NAMALWA (cell line): Measurements from ENCODE around the gene FAM186B.
"Not testable (repeated sequence)": the region's sequence is repeated elsewhere in the genome, so short reads cannot be mapped to it uniquely, and the experiment has no call there.

Experiments
- DNase-seq: peaks from one replicate; pipeline ENCODE4 v3.0.0-alpha.2; 2015; ENCODE audit warnings: low spot score

The FAM186B gene, protein sequence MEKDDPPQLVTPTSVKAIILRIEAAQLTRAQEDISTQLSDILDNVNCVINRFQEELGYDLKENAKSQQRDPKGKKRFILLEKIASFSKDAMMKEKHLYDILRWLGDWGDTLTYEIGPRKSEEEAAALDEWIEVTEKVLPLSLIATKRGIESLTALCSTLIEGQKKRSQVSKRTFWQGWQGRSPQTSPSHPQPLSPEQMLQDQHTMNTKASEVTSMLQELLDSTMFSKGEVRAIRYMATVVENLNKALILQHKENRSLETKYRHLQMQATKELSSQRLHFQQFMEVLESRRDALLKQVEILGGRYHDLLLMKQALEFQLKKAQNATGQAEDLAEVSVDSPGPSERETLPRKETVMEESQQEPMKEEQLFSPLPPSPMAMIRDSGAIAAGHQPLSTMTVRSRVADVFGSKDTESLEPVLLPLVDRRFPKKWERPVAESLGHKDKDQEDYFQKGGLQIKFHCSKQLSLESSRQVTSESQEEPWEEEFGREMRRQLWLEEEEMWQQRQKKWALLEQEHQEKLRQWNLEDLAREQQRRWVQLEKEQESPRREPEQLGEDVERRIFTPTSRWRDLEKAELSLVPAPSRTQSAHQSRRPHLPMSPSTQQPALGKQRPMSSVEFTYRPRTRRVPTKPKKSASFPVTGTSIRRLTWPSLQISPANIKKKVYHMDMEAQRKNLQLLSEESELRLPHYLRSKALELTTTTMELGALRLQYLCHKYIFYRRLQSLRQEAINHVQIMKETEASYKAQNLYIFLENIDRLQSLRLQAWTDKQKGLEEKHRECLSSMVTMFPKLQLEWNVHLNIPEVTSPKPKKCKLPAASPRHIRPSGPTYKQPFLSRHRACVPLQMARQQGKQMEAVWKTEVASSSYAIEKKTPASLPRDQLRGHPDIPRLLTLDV

DNA sequence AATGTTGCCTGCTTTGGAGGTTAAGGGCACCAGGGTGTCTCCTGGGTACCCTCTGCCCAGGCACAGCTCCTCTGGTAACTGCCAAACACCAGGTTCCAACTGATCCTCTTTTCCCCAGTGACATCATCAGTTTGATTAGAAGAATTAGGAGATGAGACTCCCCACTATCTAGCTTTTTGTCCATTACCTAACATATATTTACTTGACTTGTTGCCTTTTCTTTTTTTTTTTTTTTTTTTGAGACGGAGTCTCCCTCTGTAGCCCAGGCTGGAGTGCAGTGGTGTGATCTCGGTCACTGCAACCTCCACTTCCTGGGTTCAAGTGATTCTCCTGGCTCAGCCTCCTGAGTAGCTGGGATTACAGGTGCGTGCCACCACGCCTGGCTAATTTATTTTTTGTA, at the start of gene FAM186B:
FAM186B (minus strand) TSS at position 101 of the 400 bp plus-strand sequence. CDS start 162 bp downstream, outside the sequence.
- not testable (repeated sequence) for DNase-seq

DNA sequence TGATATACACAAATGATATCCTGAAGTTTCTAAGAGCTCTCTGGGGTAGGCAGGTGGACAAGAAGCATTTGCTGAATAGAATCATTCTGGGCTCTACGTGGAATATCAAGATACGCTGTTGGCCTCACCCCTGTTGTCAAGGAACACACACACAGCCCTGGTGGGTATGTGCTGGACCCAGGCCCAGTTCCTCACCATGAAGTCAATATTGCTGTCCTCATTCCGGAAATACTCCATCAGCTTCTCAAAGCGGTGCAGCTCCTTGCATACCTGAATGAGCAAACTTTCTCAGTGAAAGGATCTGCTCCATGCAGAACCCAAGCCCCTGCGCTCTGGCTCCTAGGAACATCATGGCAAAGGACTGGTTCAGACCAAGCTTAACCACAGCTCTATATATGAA, 49.3 kb upstream of the FAM186B start:
- no peak for DNase-seq

DNA sequence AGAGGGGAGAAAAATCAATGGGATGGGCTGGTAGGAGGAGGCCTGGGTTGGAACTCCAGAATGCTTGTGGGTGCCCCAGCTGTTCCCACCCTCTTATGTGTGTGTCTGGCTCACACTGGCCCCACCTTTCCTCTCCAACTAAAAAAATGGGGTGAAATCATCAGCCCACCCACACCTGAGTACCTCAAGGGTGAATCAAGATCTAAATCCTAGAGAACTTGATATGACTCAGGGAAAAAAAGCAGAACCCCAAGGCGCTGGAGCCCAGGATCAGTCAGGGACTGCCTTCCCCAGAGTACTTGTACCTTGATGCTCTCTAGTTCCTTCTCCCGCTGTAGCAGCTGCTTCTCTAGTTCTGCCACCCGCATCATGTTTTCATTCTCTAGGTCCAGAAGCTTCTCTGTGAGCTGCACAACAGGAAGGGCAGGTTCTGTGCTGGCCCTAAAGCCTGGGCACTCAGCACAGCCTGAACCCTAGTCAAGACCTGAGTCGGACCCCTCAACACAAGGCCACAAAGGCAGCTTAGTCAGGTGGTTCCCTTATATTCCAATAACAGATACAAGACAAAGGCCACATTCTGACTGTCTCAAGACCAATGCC, 47.6 kb upstream of the FAM186B start:
- DNase-seq = no peak

DNA sequence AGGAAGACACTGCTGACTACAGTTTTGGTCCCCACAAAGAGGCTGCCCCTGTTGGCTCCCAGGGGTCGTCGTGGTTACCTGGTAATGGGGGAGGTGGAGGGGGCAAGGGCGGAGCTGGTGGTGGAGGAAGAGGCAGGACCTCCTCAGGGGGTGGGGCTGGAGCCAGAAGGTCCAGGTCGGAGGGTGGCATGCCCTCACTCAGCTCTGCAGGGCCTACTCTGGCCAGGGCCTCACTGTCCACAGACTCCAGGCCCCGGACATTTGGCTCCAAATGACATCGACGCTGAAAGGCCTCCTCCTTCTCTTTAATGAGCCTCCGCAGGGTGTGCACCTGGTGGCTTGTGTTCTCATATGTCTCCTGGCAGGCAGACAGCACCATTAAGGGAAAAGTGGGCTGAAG, 46.4 kb upstream of the FAM186B start:
- DNase-seq = no peak

DNA sequence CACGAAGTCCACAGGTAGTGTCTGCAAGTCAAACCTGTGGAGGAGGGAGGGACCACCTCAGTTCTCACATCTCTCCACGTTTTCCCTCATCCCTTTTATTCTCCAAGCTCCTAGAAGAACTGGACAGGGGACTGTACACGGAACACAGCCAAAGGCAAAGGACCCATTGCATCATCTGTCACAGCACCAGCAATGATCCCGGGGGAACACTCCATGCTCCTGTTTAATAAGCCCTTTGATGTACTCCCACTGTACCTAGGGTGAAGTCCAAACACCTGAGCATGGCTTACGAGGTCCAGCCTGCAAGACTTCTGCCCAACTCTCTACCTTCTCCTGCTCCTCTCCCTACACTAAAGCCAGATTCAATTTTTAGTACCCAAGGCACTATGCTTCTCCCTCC, 44.5 kb upstream of the FAM186B start:
- no peak for DNase-seq

DNA sequence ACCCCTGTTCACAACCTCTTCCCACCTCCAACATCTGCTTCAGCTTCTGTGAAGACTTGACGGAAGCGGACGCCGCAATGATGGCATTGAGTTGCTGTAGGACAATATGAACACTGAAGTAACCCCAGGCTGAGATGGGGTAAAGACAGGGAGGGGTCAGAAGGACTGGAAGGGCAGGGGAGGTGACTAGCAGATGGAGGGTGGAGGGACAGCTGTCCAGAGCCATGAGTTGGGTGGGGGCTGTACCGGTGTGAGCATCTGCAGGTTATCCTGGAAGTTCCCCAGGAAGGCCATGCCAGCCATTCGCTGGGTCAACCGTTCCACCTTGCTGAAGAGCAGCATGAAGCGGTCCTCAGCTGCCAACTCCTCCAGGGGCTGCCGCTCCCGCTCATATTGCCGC, 44.0 kb upstream of the FAM186B start:
- DNase-seq = no peak

DNA sequence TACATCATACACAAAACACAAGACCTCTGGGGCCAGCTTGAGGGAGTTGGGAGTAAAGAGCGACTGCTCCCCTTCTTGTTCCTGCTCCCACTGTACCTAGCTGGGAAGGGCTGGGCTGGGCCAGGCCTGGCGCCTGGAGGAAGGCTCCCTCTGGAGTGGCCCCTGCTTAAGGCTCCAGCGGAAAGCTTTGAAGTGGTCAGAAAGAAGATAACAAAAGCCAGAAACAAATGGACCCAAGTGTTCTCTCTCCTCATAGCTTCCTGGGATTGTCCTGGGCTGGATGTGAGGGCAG, 43.2 kb upstream of the FAM186B start:
- DNase-seq = no peak

DNA sequence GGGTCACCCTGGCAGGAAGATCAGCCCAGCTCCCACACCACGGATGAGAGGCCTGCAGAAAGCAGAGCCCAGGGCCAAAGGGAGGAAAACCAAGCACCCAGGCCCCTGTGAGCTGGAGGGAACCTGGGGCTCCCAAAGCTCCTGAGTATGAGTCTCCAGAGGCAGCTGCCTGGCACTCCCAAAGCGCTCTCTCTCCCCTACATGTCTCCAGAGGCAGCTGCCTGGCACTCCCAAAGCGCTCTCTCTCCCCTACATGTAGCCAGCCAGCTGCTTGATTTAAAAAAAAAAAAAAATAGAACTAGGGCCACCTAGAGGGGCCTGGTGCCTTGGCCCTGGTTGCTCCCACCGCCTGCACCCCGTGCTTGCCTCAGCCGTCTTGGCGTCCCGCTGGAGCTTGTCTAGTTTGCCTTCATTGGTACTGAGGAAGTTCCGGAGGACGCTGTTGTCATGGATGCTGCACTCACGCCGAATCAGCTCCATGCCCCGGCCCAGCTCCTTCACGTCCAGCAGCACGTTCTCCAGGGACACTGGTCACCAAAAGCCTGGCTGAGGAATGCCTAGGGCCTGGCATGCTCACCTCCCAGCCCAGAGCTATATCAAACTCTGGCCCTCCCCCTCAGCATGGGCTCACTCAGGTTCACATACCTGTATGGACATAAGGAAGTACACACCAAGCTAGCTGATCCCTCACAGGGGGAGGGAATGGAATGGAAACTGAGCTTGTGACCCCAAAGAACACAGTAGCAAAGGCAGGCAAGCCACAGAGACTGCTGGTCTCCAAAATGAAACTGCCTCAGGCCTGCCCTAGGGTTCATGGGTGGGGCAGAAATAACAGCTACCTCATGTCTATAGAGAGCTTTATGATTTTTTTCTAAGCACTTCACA, 42.6 kb upstream of the FAM186B start:
- no peak for DNase-seq

DNA sequence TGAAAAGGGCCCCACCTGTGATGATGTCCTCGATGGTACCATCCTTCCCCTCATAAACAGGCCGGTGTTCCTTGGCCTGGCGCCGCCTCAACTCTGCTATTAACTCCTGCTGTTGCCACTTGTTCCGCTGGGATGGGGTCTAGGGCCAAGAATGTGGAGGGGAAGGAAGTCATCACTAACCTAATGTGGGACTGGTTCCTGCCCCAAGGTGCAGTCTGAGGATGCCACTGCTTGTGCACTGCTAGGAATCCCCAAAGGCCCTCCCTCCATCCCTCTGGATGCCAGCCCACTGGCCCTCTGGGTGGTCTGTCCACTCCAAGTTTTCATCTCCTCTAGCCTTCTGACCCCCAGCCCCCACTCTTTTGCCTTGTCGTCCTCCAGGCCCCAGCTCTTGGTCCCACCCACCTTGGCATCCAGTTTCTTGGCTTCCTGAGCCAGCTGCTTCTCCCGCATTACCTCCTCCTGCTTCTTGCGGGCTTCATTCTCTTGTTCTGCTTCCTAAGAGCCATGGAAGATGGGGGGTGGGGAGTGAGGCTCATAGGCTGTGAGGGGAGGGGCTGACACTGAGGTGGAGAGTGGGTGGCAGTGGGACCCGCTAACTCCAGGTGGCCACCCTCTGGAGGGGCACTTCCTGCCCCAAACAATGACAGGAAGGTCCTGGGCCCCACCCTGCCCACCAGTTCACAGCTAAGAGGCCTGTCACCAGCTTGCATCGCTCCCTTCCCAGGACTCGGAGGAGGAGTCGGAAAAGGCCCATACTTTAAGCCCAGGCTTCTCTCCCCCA, 41.6 kb upstream of the FAM186B start:
- no peak for DNase-seq

DNA sequence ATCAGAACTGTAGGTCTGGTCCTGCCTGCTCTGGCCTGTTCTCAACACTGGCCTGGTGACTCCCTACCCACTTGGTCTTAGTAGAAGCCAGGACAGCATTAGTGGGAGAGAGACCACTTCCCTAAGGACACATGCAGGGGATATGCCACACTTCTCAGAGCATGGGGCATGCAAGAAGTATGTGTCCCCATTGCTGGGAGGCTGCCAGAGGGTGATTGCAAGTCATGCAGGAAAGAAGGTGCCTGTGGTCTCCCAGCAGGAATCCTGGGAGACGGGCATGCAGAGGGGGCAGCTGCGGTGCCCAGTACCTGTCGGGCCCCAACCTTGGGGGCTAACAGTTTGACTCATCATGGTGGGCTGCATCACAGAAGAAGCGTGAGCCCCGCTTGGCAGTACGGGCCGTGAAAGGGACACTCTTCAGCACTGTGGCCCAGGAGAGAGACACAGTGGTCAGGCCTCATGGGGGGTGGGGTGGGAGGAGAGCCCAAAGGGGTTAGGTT, 40.9 kb upstream of the FAM186B start:
- no peak for DNase-seq

DNA sequence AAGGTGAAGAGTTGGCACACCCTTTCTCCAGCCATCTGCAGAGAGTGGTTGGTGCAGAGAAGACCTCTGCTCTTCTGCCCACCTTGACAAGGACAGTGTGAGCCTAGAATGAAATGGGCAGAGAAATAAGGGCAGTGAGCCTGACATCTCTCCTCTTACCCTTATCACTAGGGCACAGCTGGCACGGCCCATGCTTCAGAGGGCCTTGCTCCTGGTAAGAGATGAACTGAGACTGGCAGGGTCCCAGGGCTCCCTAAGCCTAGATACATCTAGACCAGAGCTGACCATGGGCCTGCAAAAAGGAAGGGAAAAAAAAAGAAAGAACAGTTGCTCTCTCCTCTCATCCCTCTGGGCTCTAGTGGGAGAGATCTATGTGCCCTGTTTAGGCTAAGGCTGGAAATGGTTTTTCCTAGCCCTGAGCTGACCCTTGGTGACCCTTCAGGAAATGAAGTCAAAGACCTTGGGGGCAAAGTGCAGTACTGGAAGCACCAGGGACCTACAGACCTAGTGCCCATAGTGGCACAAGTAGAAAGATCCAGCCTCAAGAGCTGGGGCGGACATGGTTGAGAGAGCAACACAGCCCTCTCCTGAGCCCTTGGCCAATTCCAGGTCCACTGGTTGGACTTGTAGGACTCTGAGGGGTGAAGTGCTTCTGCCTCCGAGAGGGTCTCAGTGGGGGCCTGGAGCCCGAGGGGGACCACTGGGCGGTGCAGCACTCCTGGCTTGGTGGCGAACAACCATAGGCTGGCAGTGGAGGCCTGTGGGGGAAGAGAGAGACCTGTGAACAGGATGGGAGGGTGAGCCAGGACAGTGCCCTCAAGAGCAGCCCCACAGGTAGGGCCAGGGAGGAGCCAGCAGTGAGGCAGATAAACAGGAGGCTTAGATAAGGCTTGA, 40.0 kb upstream of the FAM186B start:
- DNase-seq = no peak

DNA sequence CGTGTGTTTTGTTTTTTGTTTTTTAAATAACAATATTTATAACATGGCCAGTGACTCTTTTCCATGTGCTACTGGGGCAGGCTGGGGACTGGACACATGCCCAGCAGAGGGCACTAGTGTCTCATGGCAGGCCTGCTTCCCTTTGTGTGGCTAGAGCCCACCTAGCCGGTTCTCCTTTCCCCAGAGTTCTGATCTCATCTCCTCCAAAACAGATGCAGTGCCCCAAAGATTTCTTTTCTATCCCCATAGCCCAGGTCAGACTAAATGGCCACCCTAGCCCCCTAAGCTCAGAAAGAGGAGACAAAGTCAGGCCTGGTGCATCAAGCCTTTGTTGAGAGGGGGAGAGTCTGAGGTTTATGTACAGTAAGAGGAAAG, 39.2 kb upstream of the FAM186B start:
- peak; percentile 80 for DNase-seq

DNA sequence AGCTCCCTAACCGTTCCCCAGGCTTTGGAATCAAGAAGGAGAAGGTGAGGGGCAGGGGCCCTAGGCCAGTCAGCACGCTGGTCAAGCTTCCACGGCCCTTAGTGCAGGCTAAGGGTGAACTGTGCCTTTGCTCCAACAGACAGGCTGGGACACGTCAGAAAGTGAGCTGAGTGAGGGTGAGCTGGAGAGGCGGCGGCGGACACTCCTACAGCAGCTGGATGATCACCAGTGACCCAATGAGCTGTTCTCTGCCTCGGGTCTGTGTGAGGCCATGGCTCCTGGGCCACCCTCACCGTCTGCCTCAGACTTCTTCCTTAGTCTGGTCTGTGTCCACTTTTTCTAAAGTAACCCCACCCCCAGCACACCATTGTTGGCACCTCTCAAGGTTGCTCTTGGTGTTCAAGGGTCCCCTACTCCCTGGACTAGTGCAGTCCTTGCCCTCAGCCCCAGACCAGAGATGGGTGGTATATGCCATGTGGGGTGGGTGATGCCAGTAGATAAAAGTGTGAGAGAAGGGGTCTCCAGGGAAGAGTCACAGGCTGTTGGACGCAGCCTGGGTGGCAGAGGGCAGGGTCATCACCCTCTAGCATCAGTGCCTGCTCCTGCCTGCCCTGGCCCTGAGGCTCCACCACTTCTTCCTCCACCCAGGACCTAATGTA, 38.7 kb upstream of the FAM186B start:
- no peak for DNase-seq

DNA sequence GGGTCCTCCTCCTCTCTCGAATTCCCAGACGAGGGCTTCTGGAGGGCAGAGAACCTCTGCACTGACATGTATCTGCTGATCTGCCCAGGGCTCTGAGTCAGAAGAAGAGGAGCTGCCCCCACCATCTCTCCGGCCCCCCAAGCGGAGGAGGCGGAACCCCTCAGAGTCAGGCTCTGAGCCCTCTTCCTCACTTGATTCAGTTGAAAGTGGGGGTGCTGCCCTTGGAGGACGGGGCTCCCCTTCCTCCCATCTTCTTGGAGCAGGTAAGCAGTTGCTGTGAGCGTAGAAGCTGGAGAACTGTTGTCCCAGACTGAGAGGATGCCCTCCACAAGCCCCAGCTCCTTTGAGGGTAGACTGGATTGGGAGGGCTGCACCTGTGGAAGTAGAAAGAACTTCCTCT, 37.7 kb upstream of the FAM186B start:
- DNase-seq = no peak

DNA sequence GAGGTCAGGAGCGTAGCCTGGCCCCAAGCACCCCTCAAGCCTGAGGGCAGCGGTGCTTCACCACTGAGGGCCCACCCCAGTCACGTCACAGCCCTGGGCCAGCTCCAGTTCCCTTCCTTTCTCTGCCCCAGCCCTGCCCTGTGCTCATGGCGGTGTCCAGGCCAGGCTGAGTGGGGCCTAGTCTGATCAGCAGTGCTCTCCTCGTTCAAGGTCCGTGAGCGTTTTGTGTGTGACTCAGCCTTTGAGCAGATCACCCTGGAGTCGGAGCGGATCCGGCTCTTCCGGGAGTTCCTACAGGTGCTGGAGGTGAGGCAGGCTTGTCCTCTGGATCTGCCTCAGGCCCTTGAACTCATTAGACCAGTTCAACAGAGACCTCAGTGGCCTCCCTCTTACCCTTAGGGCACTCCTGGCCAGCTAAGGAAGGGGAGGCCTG, 36.9 kb upstream of the FAM186B start:
- no peak for DNase-seq

DNA sequence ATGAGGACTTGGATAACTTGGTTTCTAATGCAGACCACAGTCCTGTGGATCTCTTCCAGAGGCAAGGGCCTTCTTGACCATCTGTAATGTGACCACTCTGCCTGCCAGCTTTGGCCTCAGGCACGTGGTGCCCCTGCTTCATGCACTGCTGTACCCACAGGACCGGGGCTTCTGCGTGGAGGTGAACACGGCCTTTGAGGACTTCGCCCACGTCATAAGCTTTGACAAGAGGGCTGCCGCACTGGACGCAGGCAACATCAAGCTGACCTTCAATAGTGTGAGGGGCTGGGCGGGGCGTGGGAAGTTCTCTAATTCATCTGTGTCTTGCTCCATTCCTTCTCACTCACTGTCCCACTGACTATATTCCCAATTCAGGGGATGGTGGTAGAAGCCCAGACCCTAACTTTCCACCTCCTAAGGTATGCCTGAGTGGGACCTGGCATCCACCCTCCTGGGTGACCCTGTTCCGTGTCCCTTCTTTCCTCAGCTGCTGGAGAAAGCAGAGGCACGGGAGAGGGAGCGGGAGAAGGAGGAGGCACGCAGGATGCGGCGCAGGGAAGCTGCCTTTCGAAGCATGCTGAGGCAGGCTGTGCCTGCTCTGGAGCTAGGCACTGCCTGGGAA, 36.4 kb upstream of the FAM186B start:
- DNase-seq = no peak

DNA sequence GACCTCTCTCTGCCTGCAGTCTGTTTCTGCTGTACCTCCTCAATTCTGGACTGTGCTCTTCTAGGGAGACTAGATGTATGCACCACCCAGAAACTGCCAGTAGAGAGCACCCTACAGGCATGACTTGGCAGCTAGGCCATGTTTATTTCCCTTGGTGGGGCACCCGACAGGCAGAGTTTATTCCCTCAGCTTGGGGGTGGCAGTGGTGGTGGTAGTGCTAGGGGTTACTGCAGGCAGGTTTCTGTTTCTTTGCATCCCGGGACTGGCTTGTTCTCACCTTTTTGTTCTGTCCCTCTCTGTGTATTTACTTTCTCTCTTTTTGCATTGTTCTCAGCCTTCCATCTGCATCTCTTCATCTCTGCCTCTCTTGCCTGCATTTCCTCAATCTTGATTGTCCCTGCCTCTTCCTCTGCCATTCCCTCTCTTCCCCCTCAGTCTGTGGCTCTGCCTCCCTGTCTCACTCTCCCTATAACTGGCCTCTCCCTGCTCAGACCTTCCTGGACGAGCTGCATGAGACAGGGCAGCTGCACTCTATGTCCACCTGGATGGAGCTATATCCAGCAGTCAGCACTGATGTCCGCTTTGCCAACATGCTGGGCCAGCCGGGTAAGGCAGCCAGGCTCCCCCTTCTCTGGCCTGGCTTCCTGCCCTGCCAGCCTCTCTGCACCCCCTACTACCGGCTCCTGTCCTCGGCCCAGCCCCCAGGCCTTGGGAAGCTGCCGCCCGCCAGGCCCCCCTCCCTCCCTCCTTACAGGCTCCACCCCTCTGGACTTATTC, 31.7 kb upstream of the FAM186B start:
- DNase-seq = peak; percentile 86

DNA sequence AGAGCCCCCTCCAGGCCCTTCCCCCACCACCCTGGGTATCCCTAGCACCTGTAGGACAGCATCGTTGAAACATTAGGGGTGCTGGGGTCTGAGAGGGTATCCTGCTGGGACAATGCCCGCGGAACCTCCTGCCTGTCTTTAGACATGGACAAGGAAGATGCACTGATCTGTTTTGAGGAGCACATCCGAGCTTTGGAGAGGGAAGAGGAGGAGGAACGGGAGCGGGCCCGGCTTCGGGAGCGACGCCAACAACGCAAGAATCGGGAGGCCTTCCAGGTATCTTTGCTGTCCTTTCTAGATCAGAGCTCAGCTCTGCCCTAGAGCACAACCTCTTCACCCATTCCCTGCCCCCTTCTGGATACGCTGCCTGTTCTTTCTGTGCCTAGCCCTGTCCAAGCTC, 31.1 kb upstream of the FAM186B start:
- no peak for DNase-seq
